GM12891 (cell line): ENCODE measurements around the gene DCUN1D3.

Source experiments
- PAX5 ChIP-seq: IDR thresholded peaks from 2 replicates; pipeline ENCODE4 v1.6.1; 2011; ENCODE audit warnings: low read length, moderate library complexity, mild to moderate bottlenecking; ENCODE audit not compliant: insufficient read depth, severe bottlenecking
- POLR2A ChIP-seq: IDR thresholded peaks from 2 replicates; pipeline ENCODE4 v1.6.1; 2011; ENCODE audit warnings: low read depth, low read length, control low read depth
- POLR2AphosphoS5 ChIP-seq: IDR thresholded peaks from 2 replicates; pipeline ENCODE4 v1.6.1; 2011; ENCODE audit warnings: low read depth, low read length, control low read depth
- POU2F2 ChIP-seq: IDR thresholded peaks from 2 replicates; pipeline ENCODE4 v1.6.1; 2011; ENCODE audit warnings: low read depth, mild to moderate bottlenecking, control low read depth, low read length, moderate library complexity
- SPI1 ChIP-seq: IDR thresholded peaks from 2 replicates; pipeline ENCODE4 v1.6.1; 2011; ENCODE audit warnings: low read depth, low read length, control low read depth
- TAF1 ChIP-seq: IDR thresholded peaks from 2 replicates; pipeline ENCODE4 v1.6.1; 2011; ENCODE audit warnings: low read depth, low read length, control low read depth

DNA sequence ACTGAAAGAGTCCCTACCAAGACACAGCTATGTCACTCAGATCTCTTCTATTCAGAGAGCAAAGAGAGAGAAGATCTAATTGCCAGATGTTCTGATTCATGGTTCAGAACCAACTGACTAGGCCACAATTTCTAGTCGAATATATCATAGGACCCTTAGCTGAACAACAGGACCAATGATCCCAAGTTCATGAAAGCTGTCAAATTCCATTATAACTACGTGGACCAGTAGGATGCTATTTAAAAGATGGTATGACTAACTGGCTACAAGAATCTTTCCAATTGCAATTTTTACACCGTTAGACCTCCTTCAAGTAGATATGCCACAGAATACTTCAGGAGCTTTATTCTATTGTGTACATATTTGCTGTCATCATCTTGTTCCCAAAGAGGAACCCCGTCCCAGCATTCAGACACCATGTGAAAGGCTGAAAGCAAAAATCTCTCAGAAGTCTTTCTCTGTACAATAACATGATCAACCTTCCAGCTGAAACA is 26.0 kb downstream of the DCUN1D3 start:
- no peak for TF ChIP-seq POLR2A
- TF ChIP-seq POLR2AphosphoS5, result no peak
- TF ChIP-seq PAX5, result no peak
- no peak for TF ChIP-seq SPI1
- TF ChIP-seq TAF1, result no peak
- TF ChIP-seq POU2F2, result no peak
